ENCODE measurements around the gene ARID2.

The ARID2 gene

DNA sequence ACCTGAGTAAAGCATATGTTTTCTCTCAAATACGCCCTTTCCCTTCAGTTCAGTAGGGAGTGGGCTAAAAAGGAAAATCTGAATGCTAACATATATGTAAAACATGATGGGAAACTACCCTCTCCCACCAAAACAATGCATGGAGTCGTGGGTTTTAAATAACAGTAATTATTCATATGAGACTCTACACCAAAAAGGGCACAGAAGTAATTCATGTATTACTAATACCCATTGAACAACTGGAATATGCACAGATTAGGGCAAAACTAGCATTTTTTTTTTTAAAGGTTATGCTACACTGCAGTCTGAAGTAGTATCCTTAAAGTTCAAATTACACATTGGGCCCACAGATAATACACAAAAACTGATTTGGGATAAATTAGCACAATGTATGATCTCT lies 8.1 kb upstream of the ARID2 start:
- no peak for DNase-seq

DNA sequence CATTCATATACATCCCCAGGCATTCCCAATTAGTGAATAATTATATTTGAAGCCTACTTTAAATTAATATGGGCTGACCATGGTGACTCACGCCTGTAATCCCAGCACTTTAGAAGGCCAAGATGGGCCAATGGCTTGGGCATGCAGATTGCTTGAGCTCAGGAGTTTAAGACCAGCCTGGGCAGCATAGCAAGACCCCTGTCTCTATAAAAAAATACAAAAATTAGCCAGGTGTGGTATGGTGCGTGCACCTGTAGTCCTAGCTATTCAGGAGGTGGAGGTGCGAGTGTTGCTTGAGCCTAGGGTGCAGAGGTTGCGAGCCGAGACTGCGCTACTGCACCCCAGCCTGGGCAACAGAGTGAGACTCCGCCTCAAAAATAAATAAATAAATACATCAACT lies 7.6 kb upstream of the ARID2 start:
- no peak for DNase-seq

DNA sequence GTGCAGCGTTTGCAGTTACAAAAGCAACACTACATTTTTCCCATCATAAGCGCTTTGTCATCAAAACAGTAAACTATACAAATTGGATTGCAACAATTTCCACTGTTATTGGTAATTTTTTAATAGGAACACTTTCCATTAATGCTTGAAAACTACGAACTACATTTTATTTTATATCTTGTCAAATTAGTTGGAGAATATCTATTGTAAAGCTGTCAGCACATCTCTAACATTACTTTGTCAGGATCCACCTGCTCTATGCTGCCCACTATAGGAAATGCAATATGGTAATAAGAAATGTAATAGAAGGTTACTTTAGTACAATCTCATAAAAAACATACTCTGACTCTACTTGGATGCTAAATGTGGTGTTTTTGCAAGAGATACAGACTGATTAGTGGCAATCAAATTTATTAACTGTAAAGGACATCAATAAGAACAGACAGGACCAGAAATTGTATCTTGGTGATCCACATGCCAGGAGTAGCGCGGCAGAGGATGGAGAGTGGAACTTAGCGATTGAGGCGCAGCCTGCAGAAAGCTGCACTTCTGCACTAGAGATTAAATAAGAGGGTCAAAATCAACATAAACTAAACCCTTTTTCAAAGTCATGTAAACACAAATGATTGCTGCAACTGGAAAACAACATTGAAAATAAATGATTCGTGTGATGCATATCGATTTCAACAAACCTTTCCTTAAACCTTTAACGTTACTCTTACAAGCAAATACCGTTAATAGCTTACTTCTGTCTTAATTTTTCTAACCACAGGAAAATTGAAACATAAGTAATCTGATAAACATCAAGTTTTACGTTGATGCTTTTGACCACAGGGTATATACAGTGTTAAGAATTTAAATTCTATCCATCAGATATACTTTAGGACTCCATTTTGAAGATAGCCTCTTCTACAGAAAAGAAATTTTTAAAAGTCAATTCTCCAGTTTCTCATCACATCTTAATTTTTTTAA lies 3.6 kb upstream of the ARID2 start:
- DNase-seq, result no peak

DNA sequence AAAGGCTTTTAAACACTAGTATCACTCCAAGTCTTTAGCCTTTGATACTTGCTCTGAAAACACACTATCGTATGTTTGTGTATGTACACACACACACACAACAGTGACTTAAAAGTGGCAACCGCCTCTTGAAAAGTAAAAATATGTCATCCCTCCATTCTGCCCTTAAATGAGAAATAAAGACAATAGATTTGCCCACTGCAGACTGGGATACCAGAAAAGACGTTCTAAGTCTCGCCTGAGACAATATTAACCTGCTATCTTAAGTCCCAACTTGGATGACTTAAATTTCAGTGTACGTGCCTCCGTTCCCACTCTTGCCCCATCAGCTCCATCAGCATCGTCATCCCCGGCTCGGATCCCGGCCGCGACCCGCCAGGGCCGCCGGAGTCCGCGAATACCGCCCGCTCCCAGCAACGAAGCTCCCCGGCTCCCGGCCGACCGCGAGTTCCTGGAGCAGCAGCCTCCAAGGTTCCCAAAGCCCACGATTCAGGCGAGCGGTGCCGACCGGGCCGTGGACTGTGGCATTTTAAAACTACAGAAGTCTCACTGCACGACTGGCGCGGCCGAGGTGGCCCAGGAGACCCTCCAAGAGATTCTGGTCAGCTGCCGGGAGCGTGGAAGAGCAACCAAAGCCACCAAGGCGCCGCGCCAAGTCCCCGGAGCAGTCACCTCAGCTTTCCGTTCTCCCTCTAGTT lies 2.8 kb upstream of the ARID2 start:
- peak; percentile 82 for DNase-seq

DNA sequence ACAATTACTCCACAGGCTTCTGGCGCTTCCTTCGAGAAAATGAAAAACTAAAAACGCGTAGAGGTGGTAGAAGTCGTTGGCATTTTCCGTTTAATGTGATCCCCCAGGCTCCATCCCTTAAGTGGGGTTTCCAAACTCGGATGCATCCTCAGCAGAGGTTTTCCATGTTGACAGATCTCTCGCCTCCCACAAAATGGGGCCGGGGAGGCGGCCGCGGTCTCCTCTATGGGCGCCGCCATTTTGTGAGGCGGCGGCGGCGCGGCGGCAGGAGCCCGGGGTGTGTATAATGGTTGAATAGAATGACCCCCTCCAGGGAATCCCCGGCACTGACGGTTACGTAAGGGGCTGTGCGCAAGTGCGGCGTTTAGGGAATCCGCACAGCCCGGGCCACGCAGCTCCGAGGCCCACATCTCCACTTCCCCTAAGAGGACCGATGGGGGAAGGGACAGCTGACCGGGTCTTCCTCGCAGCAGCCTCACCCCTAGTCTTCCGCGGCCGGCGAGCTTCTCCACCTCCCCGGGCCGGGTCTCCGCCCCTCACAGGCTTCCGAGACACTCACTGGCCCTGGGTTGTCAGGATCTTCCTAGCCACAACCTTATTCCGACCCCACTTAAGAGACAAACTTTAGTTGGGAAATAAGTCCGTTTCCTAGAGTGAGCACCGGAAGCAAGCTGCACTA lies 2.1 kb upstream of the ARID2 start:
- peak; percentile 99 for DNase-seq

DNA sequence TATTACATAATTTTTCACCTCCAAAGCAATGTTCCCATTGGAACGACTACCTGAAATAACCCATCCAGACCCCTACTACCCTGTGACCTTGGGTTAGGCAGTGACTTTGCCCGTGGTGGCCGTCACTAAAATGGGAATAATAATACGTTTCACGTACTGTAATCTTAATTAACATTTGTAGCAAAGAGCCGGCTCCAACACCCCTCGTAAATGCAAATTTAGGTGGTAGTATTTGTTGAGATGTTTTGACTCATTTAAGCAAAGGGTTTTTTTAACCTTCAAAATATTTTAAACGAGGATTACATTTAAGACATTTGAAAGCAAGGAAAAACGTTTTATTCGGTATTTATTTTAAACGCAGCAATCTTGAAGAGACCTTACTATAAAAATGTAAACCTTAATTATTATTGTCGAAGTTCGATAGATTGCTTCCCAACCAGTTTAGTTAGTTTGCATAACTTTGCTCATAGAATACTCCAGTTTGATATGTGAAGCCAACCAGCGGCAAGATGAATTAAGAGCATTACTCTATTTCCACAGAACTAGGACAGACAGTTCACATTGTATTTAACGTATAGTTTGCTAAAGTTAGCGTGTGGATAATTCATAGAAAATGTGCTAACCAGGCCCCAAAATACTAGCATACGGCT lies 1.4 kb upstream of the ARID2 start:
- DNase-seq, result no peak

DNA sequence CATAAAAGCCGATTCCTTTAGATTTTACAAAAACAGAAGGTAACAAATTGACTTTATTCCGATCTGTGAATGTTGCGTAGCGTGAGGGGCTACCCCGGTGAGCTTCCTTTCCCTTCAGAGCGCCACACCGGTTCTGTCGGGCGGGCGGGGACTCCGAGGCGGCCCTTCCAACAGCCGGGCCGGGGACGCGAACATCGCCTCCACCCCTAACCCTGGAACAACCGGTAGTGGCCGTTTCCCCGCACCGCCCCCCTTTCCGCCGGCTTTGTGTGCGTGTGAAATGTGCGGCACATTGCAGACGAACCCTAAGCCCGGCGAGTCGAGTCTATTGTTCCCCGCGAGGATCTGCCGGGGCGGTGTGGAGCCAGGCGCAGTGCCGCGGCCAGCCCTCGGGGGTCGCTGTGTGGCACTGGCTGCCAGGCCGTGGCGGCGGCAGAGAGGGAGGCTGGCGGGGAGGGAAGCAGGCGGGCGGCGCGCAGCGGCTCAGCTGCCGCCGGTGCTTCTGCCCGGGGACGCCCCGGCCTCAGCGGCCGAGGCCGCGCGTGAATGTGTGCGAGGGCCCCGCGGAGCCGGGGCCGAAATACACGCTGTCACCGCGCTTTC lies 775 bp upstream of the ARID2 start:
- peak; percentile 100 for DNase-seq

DNA sequence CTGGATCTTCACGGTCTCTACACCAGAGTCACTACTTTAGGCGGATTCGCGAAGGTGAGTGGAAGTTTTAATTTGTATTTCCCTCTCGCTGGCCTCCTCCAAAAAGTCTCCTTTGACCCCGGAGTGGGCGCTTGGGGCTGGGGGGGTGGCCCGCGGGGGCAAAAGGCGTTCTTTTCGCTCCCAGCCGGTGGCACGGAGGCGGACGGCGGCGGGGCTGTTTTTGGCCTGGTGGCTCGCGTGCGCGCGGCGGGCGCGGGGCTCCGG lies 510 bp downstream of the ARID2 start:
- no peak for DNase-seq

DNA sequence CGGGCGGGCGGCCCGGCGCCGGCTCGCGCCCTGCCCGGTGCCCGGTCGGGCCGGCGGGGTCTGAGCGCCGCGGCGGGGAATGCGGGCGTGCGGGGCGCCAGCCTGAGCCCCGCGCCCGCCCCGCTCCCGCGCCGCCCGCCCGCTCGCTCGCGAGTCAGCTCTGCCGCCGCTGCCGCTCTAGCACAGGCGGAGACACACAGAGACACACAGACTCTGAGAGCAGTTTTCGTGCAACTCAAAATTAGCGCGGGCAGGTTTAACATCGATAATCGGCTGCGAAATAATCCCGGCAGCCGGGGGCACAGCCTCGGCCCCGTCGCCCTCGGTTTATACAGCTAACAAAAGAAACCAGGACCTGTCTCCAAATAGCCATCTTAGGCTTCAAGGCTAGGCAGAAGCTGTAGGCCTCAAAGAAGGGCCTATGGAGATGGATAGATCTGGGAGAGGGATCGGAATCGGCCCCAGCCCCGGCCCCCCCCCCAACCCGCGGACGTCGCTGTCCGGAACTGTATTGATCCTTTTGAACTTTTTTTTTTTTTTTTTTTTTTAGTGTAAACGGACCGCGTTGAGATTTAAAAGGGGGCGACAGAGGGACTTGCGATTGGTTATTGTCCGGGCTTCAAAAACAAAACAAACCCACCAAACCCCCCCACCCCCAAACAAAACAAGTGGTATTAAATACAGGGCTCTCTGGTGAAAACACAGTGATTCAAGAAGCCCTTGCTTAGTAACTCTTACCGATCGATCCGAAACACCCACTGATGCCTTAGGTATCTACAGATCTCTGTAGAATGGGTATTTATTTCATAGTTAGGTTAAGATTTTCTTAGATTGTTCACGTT lies 1.1 kb downstream of the ARID2 start:
- peak; percentile 80 for DNase-seq

DNA sequence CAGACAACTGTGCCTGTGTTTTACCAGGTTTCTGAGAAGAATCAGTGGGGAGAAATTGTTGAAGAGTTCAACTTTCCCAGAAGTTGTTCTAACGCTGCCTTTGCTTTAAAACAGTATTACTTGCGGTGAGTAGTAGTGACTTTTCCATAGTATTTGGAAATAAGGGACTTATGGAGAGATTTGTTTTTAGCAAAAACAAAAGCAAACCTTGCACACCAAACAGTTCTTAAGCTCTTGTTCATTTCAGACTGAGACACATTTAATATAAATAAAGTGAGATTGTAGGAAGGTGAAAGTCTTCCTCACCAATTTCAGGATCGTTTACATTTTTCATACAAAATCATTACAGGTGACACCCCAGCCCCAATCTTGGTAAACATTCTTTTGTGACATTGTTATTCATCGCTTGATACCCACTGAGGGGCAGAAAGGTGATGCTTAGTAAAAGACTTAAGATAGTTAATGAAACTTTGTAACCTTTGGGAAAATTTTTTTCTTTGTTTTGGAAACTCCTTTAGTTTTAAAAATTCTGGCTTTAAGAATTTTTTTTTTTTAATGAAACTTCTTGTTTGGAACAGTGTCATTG lies 1.8 kb downstream of the ARID2 start:
- no peak for DNase-seq

DNA sequence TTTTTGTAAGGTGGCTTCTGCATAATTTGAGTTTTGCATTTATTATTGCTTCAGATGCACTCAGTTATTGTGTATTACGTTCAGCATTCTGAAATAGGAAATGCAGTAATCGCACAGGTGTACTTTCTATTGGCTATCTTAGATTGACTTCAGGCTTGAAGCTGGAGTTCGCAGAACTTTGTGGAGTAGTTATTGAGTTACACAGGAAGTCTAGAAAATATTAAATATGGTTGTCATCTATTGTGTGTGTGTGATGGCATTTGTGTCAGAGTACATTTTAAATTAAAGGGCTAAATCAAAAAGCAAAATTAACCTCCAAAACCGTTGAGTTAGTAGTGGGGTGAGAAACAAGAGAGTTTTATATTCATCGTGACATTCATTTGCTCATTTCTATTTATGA lies 2.7 kb downstream of the ARID2 start:
- no peak for DNase-seq

DNA sequence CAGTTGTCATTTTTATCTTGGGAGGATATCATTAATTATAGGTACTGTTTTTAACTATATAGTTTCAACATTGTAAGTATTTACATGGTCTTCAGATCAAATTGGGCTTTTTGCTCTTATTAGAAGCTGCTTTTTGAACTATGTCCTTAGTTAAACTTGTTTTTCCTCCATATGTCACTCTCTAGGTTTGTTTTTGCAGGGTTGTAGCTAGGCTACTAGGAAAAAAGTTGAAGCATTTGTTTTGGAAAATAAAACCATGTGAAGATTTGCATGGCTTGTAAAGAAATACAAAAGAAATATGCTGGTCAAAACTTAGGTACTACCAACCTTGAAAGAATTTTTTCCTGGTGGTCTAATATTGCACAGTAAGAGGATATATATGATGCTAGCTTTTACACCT lies 3.4 kb downstream of the ARID2 start:
- DNase-seq, result no peak

DNA sequence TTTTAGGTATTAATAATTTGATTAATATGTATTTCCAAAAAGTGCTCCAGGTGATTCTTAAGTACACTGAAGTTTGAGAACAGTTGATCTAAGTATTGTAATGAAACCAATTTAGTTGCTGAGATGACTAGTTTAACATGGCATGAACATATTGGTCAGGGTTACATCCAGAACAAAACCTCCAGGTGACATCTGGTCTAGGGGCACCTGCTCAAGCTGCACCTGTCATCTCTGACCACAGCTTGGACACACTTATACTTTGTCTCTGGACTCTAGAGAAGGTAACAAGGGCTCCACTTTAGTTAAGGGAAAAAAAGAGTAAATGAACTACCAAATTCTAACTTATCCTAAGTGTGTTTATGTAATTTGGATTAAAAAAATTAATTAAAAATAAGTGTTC lies 8.1 kb downstream of the ARID2 start:
- no peak for DNase-seq

DNA sequence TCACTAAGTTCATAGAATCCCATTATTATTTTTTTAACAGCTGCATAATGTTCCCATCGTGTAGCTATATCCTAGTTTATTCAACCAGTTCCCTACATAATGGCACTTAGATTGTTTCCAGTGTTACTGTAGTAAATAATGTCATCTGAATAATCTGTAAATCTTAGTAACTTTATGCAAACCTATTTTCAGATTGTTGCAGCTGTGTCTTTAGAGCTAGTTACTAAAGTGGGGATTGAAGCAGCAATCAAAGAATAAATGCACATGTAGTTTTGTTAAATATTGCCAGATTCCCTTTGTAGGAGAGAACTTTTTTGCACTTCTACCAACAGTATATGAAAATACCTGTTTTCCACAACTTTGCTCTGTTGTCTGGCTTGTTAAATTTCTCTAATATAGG lies 13.1 kb downstream of the ARID2 start:
- DNase-seq, result no peak

DNA sequence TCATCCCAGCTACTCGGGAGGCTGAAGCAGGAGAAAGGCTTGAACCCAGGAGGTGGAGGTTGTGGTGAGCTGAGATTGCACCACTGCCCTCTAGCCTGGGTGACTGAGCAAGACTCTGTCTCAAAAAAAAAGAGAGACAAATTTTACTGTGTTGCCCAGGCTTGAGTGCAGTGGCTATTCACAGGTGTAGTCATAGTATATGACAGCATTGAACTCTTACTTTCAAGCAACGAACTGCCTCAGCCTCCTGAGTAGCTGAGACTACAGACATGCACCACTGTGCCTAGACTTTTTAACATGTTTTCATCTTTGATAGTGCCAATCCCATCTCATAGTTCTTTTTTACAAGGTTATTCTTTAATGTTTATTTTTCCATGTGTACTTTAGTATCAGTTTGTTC lies 13.7 kb downstream of the ARID2 start:
- DNase-seq, result no peak

DNA sequence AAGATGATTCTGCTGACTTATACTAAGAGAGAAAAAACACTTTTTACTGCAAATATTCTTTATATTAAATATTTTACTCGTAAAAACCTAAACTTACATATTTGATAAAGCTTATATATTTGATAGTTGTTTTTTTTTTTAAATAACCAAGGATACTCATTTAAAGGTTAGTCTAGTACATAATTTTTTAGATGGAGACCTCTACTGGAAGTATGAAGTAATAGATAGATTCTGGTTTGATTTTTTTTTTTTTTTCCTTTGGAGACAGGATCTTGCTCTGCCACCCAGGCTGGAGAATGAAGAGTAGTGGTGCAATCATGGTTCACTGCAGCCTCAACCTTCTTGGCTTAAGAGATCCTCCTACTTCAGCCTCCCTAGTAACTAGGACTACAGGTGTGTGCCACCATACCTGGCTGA lies 16.4 kb downstream of the ARID2 start:
- no peak for DNase-seq

DNA sequence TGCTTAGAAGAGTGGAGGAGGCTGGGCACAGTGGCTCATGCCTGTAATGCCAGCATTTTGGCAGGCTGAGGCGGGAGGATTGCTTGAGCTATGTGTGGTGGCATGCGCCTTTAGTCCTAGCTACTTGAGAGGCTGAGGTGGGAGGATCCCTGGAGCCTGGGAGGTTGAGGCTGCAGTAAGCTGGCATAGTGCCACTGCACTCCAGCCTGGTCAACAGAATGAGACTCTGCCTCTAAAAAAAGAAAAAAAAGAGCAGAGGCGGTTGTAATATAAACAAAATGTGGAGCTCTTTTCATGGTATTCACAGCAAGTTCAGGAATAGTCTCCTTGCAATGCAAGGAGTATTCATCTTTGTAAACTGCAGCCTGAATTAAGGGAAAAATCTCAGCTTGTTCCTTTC lies 27.2 kb downstream of the ARID2 start:
- no peak for DNase-seq

DNA sequence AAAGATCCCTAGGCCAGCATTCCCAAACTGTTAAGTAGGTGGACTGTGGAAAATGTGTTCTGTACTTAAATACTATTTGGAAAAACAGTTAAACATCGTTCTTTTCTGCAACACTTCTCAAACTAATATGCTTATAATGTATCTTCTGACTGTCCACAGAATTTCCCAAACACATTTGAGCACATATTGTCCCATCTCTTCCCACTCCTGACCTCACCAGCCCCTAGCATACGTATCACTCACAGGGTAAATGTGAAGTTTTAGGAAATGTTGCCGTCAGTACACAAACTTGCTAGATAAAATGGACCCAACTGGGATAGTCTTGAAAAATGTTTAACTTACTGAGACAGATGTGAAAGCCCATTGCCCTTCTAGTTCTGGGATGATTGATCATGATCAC lies 27.7 kb downstream of the ARID2 start:
- DNase-seq, result no peak

DNA sequence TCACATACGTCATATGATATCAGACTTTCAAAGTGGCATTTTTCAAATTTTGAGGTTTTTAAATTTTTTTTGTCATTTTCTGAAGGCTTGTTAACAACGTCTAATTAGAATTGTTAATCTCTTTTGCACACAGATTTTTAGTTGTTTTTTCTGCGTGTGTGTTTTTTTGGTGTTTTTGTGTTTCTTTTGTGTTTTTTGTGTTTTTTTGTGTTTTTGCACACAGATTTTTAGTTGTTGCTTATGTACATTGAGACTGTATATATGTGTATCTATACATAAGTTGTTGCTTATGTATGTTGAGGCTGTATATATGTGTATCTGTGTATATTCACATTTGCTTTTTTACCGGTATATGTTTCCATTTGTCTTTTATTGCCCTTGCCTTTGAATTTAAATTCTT lies 30.8 kb downstream of the ARID2 start:
- DNase-seq, result no peak

DNA sequence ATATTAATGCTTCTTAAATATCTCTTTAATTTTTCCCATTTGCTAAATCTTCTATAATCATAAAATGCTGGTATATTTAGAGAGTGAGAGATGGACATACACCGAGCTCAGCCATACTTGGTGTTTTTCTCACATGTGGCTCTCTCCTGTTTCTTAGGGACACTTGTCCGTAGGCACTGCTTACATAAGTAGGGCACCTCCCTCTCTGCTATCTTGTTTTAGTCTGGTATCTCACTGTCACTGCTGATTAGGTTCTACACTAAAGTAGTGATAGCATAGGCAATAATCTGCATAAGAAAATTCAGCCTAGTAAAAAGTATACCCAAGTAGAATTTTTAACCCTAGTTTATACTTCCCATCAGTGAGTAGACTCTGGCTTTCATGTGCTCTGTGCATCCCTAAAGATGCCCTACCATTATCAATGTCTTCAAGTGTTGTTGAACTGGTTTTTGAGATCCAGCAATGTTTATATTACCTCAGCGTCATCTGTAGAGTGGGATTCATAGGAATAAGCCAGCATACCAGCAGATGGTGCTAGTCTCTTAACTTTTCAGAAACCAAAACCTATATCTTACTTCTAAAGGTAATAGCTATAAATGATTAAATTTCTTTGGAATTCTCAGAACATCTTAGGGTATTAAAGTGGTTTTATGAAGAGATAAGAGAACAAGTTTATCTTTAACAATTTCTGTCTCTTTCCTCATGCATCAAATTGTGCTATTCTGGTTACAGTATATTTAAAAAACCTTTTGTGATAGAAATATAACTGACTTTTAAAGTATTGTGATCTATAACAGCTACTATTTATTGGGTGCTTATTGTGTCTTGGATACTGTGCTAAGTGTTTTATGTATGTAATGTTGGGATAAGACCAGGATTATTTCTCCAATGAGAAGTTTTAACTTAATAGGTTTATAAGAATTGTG lies 32.9 kb downstream of the ARID2 start:
- no peak for DNase-seq

DNA sequence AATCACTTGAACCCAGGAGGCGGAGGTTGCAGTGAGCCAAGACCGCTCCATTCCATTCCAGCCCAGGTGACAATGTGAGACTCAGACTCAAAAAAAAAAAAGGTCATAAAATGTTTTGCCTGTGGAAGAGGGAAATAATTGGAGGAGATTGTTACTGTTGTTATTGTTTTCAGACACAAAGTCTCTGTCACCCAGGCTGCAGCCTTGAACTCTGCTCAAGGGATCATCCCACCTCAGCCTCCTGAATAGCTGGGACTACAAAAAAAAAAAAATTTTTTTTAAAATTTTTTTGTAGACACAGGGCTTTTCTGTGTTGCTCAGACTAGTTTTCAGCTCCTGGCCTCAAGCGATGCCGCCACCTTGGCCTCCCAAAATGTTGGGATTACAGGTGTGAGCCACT lies 33.9 kb downstream of the ARID2 start:
- no peak for DNase-seq

Data from islet precursor cell (in vitro differentiated cells).